KG1 (cell line): ENCODE results near the gene ITPRID1.

Source experiments
- DNase-seq: peaks from one replicate; lab custom pipeline; 2025; lab: John Stamatoyannopoulos, UW

The ITPRID1 gene

DNA sequence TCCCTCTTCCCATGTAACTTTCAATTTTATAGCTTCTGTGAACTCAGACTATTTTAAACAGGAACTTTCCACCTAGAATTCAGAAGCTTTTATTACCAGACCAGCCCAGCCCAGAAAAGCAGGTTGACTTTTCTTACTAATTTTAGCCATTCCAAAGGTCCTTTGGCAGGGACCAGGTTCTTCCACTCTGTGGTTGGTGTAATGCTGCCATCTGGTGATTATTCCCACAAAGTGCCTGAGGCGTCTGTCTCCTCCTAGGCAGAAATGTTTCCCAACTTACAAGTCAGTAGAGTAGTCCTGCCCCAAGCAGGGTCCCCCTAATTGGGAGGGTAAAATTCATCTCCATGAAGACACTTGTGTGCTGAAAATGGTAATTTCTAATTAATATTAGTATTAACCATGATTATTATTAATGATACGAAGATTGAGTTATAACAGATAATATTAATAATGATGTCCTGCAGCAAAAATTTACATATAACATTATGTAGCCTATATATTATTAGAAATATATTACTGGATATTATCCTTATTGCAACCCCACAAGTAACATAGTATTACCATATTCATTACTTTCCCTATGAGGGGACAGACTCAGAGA, 120.1 kb downstream of the ITPRID1 start:
- peak; percentile 1 for DNase-seq

GRCh38 chr7:31640381-31640780, 126.5 kb downstream of the ITPRID1 start:
- no peak for DNase-seq

DNA sequence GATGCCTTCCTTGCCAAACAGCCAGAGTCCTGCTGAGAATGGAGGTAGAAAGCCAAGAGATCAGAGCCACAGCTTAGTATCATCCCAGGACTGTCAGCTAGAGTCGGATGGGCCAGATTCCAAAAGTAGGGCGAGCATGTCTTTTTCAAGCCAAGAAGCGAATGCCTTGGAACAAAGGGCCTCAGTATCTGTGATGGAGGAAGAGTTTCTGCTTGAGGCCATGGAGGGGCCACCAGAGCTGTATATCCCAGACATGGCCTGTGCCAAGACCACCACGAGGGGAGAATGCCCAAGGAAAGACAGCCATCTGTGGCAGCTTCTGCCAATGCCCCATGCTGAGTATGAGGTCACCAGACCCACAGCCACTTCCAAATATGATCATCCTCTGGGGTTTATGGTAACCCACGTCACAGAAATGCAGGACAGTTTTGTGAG, 128.8 kb downstream of the ITPRID1 start:
- DNase-seq: no peak

GRCh38 chr7:31646942-31647341, 133.1 kb downstream of the ITPRID1 start:
- no peak for DNase-seq

- DNase-seq: no peak
These were observed 133.6 kb downstream of the ITPRID1 start for GRCh38 chr7:31647511-31647910.

- no peak for DNase-seq
These were observed 134.4 kb downstream of the ITPRID1 start for GRCh38 chr7:31648288-31648687.

- no peak for DNase-seq
These were observed 135.0 kb downstream of the ITPRID1 start for GRCh38 chr7:31648880-31649279.

GRCh38 chr7:31651234-31652062, 137.6 kb downstream of the ITPRID1 start:
- DNase-seq: no peak

- DNase-seq: no peak
These were observed 138.1 kb downstream of the ITPRID1 start for GRCh38 chr7:31652063-31652326.

DNA sequence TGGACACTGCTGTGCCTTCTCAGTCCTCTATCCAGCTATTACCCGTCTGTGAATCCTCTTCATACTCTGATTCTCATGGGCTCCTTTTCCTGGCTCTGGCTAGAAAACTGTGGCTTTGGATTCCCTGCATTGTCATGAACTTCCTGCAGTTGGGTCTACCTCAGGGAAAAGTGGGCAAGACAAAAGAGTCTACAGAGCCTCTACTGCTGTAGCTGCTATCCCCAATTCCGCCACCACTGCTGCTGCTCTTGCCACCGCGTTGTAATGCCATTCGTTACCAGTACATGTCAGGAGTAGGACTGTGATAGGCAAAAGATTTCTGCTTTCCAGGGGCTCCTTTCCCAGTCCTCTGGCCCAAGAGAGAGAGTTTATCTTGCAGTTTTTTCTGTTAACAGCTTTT, 149.2 kb downstream of the ITPRID1 start:
- no peak for DNase-seq

GRCh38 chr7:31664890-31665289, 151.0 kb downstream of the ITPRID1 start:
- no peak for DNase-seq

GRCh38 chr7:31665546-31665945, 151.7 kb downstream of the ITPRID1 start:
- no peak for DNase-seq

- DNase-seq: no peak
These were observed 155.6 kb downstream of the ITPRID1 start for GRCh38 chr7:31669461-31669860.

DNA sequence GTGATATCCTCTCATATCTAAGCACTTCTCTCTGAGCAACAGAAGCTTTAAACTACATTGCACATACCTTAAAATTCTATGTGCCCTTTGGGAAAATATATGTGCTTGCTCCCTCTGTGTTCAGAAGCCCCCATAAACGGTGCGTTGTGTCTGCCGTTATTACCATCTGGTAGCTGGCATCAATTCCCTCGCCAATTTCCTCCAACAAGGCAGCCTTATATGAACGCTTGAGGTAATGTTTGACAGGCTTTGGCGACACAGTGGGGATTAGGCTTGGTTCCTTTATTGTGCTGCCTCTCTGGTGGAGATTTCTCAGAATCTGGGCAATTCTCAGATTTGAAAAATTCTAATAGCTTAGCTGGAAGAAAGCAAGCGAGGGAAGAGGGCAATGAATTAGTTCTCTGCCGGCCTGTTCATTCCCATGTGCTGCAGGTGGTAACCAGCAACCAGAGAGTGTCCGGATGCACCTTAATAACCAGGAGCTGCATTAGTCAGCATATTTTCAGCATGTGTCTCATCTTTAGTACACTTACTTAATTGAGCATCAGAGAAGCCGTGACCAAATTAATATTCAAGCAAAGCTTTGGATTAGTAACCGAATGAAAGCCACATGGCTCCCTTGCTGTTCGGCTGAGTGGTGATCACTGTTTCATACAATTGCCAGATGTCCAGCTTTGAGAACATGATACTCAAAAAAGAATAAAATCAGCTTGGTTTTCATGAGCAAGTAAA, 165.8 kb downstream of the ITPRID1 start:
- DNase-seq: no peak

DNA sequence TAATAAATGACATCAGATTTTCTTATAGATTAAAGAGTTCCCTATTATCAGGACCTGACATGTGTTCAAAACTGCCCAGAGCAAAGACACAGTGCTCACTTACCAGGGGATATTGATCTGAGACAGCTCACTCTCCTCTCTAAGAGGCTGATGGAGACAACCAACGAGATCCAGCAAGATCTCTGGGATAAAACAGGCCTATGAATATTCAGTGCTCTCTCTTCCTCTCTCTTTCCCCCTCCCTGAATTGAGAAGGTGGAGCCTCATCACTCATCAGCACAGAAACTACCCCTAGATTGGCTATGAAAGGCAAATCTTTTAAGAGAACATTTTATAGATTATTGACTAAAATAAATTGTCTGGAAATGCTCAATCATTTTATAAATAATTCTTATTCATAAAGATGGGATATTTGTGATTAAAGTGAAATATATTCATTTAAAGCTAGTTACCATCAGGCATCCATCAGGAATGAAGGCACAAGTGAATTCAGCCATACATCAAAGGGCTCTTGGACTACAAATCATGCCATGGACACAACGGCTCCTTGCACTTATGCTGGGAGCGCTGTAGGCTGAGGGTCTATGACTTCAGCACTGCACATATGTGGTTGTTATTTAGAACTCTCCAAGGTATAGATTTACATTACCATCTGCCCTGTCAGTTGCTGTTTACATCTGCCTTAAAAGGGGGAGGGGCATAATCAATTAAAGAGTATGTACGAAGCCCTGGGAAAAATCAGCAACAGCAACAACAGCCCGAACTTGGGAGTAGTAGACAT, 169.7 kb downstream of the ITPRID1 start:
- DNase-seq: no peak

GRCh38 chr7:31687024-31687748, 173.3 kb downstream of the ITPRID1 start, which contains the start of gene PPP1R17:
Gene PPP1R17, plus strand, starts transcription at chr7:31687215. Its CDS starts 5,227 bp downstream, at chr7:31692442.
- DNase-seq: no peak

GRCh38 chr7:31688372-31688771, 174.5 kb downstream of the ITPRID1 start:
- no peak for DNase-seq

DNA sequence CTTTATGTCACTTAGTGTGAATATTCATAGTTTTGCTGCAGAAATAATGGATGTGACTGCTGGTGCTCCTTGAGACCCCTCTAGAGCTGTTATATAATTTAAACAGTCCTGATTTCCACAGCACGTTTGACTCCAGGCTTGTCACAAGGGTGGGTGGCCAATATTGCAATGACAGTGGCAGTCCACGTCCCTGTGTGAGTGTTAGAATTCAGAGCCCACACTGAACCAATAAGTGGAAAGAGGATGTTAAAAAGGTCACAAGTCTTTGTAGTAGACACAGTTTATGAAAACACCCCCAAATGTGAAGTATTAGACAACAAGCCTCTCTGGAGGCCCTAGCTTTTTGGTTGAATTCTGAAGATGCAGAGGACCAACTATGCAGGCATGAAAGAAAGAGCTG, 175.1 kb downstream of the ITPRID1 start:
- DNase-seq: no peak

- no peak for DNase-seq
These were observed 177.0 kb downstream of the ITPRID1 start for GRCh38 chr7:31690935-31691334.

GRCh38 chr7:31692451-31692850, 178.6 kb downstream of the ITPRID1 start:
- no peak for DNase-seq

GRCh38 chr7:31692871-31693270, 179.0 kb downstream of the ITPRID1 start:
- no peak for DNase-seq
